ENCODE results near the gene PIN4. TPM values are rescaled to one million over a fixed set of nuclear protein-coding genes. Genes with fewer than 3 reads are reported as not detected.
"Not testable (repeated sequence)": the region's sequence is repeated elsewhere in the genome, so short reads cannot be mapped to it uniquely, and the experiment has no call there.

The PIN4 gene
- total RNA-seq, 2 experiments from 2014 or later, result 2.3 to 3.2 TPM

- ChIA-PET POLR2A (interaction anchor here (0.6 kb wide), 1 partner anchor 45 kb away, joined by 9 read pairs; no protein-coding TSS in a partner anchor), CTCF (no interaction called here)
- ATAC-seq (no peak), DNase-seq (no peak)
- intact Hi-C loops (cut with DNase I, micrococcal nuclease), result no loop called here
- H3K4me1 Mint-ChIP-seq, result no peaks in the 10 kb centered on the region
- no peak overlapping the region for H3K27ac Mint-ChIP-seq
- peaks cover 21% of the 10 kb centered on the region for H3K36me3 Mint-ChIP-seq (ENCODE audit: low read depth)
- H3K9me3 Mint-ChIP-seq (ENCODE audit: low read depth), result no peaks in the 10 kb centered on the region
- H3K4me3 Mint-ChIP-seq, result no peak overlapping the region
- no peaks in the 10 kb centered on the region for H3K27me3 Mint-ChIP-seq
These were observed 21.3 kb downstream of the PIN4 start for GRCh38 chrX:72202792-72203401.

- H3K9me3 Mint-ChIP-seq (ENCODE audit: low read depth), result no peaks in the 10 kb centered on the region
- H3K4me3 Mint-ChIP-seq, result no peak overlapping the region
- ATAC-seq (peak; percentile 44), DNase-seq (no peak)
- H3K27ac Mint-ChIP-seq, result no peak overlapping the region
- ChIA-PET CTCF (no interaction called here), POLR2A (no interaction called here)
- H3K4me1 Mint-ChIP-seq, result no peaks in the 10 kb centered on the region
- peaks cover 25% of the 10 kb centered on the region for H3K36me3 Mint-ChIP-seq (ENCODE audit: low read depth)
- intact Hi-C loops (cut with DNase I, micrococcal nuclease), result no loop called here
- no peaks in the 10 kb centered on the region for H3K27me3 Mint-ChIP-seq
These were observed 21.9 kb downstream of the PIN4 start for GRCh38 chrX:72203421-72203820.

GRCh38 chrX:72205706-72206105, 24.1 kb downstream of the PIN4 start:
- intact Hi-C loops (cut with DNase I, micrococcal nuclease), result no loop called here
- no peak for DNase-seq
- H3K27ac Mint-ChIP-seq, result no peak overlapping the region
- H3K9me3 Mint-ChIP-seq (ENCODE audit: low read depth), result no peaks in the 10 kb centered on the region
- H3K4me1 Mint-ChIP-seq, result no peaks in the 10 kb centered on the region
- POLR2A ChIA-PET, result no interaction called here
- no peak overlapping the region for H3K4me3 Mint-ChIP-seq
- no peaks in the 10 kb centered on the region for H3K27me3 Mint-ChIP-seq
- peaks cover 25% of the 10 kb centered on the region for H3K36me3 Mint-ChIP-seq (ENCODE audit: low read depth)
- CTCF ChIA-PET, result no interaction called here
- ATAC-seq, result no peak

DNA sequence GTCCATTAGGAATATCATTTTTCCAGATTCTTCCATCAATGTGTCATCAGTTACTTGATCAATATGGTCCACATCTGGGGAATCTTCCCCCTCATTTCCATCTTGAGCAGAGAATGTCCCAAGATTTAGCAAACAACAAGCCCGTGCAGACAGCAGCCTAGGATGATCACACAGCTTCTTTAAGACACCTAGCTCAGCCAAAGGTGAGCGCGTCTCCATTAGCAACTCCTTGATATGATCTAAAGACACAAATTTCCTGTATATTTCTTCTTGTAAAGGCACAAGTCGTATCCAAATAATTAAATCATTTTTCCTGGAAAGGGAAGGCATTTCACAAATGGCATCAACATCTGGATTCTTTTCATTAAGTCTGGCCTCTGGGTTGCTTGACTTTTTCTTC, 25.8 kb downstream of the PIN4 start:
- ChIA-PET POLR2A (no interaction called here), CTCF (no interaction called here)
- ATAC-seq (no peak), DNase-seq (no peak)
- intact Hi-C loops (cut with DNase I, micrococcal nuclease), result no loop called here
- peaks cover 25% of the 10 kb centered on the region for H3K36me3 Mint-ChIP-seq (ENCODE audit: low read depth)
- no peaks in the 10 kb centered on the region for H3K4me1 Mint-ChIP-seq
- no peaks in the 10 kb centered on the region for H3K9me3 Mint-ChIP-seq (ENCODE audit: low read depth)
- H3K4me3 Mint-ChIP-seq, result no peak overlapping the region
- H3K27me3 Mint-ChIP-seq, result no peaks in the 10 kb centered on the region
- H3K27ac Mint-ChIP-seq, result no peak overlapping the region

GRCh38 chrX:72208126-72208800, 26.7 kb downstream of the PIN4 start:
- CTCF ChIA-PET, result interaction anchor here (0.5 to 0.6 kb wide), 2 partner anchors 82 to 1622 kb away, joined by 4 to 5 read pairs; no protein-coding TSS in a partner anchor
- DNase-seq (no peak), ATAC-seq (no peak)
- intact Hi-C loops (cut with DNase I, micrococcal nuclease), result no loop called here
- Mint-ChIP-seq H3K27me3 (no peaks in the 10 kb centered on the region), H3K4me3 (no peak overlapping the region), H3K9me3 (ENCODE audit: low read depth) (no peaks in the 10 kb centered on the region), H3K4me1 (no peaks in the 10 kb centered on the region), H3K27ac (no peak overlapping the region), H3K36me3 (ENCODE audit: low read depth) (peaks cover 25% of the 10 kb centered on the region)
- POLR2A ChIA-PET, result no interaction called here

DNA sequence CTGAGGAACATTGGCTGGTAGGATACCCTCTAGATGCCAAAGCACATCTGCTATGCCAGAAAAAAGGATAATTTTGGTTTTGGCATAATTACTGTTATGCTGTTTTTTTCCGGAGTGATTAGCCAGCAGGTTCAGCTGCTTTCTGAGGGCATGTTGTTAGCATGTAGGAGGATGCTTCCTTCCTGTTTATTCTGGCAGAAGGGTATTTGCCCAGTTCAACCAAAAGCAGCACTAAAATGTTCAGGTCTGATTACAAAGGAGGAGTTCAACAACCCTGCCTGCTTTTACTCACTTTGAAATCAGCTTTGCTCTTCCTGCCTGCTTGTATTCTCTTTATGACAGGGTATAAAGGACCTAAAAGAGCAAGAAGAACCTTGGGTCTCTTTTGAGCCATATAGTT, 35.4 kb downstream of the PIN4 start:
- no peak for ATAC-seq

DNA sequence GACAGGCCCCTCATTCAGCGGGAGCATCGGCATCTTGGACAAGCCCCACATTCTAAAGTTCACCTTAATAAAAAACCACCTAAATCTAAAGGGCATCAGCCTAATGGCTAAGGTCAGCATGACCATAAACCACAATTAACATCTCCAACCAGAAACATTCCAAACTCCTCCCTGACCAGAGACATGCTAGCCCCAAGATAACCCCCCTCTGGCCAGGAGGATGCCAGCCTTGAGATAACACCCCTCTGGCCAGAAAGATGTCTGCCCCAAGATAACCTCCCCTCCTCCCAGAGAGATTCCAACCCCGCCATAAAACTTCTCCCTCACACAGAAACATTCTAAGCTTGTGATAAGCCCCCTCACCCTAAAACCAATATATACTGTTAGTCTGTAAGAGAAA, 38.8 kb downstream of the PIN4 start:
- H3K27ac Mint-ChIP-seq; H3K4me3 Mint-ChIP-seq; H3K36me3 Mint-ChIP-seq (ENCODE audit: low read depth); POLR2A ChIA-PET; intact Hi-C loops (cut with DNase I, micrococcal nuclease); ATAC-seq; H3K9me3 Mint-ChIP-seq (ENCODE audit: low read depth); CTCF ChIA-PET; H3K27me3 Mint-ChIP-seq; DNase-seq; H3K4me1 Mint-ChIP-seq: not testable (repeated sequence)

More for the DNA sequence above, 35.4 kb downstream of the PIN4 start:
- H3K27ac Mint-ChIP-seq, result no peak overlapping the region
- H3K4me1 Mint-ChIP-seq, result no peaks in the 10 kb centered on the region
- no peak for DNase-seq
- ChIA-PET POLR2A (no interaction called here), CTCF (interaction anchor here (0.6 kb wide), 1 partner anchor 91 kb away, joined by 3 read pairs; no protein-coding TSS in a partner anchor)
- no peaks in the 10 kb centered on the region for H3K9me3 Mint-ChIP-seq (ENCODE audit: low read depth)
- peaks cover 7% of the 10 kb centered on the region for H3K36me3 Mint-ChIP-seq (ENCODE audit: low read depth)
- intact Hi-C loops (cut with DNase I, micrococcal nuclease), result no loop called here
- H3K27me3 Mint-ChIP-seq, result no peaks in the 10 kb centered on the region
- H3K4me3 Mint-ChIP-seq, result no peak overlapping the region

- CTCF ChIA-PET, result no interaction called here
- ATAC-seq (no peak), DNase-seq (no peak)
- Mint-ChIP-seq H3K27ac (no peak overlapping the region), H3K9me3 (ENCODE audit: low read depth) (no peaks in the 10 kb centered on the region), H3K4me3 (no peak overlapping the region), H3K4me1 (no peaks in the 10 kb centered on the region), H3K36me3 (ENCODE audit: low read depth) (peaks cover 6% of the 10 kb centered on the region), H3K27me3 (no peaks in the 10 kb centered on the region)
- POLR2A ChIA-PET, result no interaction called here
- intact Hi-C loops (cut with DNase I, micrococcal nuclease), result no loop called here
These were observed 48.7 kb downstream of the PIN4 start for GRCh38 chrX:72230290-72230689.

DNA sequence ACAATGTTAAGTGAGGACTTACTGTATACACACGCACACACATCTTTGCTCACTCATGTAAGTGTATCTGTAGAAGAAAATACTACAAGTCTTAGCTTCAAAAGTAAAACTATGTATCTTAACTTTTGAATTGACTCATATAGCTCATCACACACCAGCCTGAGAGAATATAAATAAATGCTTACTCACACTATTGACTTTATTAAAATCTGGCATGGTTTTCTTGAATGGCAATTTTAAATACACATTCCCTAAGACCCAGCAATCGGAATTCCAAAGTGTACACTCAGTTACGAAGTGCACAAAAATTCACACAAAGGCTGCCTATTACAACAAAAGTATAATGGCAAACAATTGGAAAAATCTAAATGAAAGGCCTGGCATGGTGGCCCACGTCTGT, 55.3 kb downstream of the PIN4 start:
- ChIA-PET CTCF (interaction anchor here (1.6 kb wide), 1 partner anchor 8 kb away, joined by 3 read pairs; no protein-coding TSS in a partner anchor), POLR2A (no interaction called here)
- DNase-seq (no peak), ATAC-seq (no peak)
- no peak overlapping the region for H3K4me3 Mint-ChIP-seq
- H3K27me3 Mint-ChIP-seq, result no peaks in the 10 kb centered on the region
- no peak overlapping the region for H3K27ac Mint-ChIP-seq
- H3K9me3 Mint-ChIP-seq (ENCODE audit: low read depth), result no peaks in the 10 kb centered on the region
- H3K36me3 Mint-ChIP-seq (ENCODE audit: low read depth), result peaks cover 6% of the 10 kb centered on the region
- peaks cover 10% of the 10 kb centered on the region for H3K4me1 Mint-ChIP-seq
- intact Hi-C loops (cut with DNase I, micrococcal nuclease), result loop anchor here in 1 of 2 experiments (5.0 kb wide), 2 partner anchors 40 to 55 kb away; partner anchors contain the start of genes PIN4 and RPS4X

GRCh38 chrX:72238183-72238582, 56.6 kb downstream of the PIN4 start:
- Mint-ChIP-seq H3K4me1 (peaks cover 10% of the 10 kb centered on the region), H3K9me3 (ENCODE audit: low read depth) (no peaks in the 10 kb centered on the region), H3K27ac (peak overlapping the region; percentile 55), H3K27me3 (no peaks in the 10 kb centered on the region), H3K4me3 (peak overlapping the region; percentile 80), H3K36me3 (ENCODE audit: low read depth) (peaks cover 6% of the 10 kb centered on the region)
- ATAC-seq, result no peak
- no peak for DNase-seq
- ChIA-PET POLR2A (interaction anchor here (1.2 kb wide), 1 partner anchor 39 kb away, joined by 10 read pairs; the partner anchor contains the start of gene RPS4X), CTCF (interaction anchor here (0.9 to 1.3 kb wide), 5 partner anchors 10 to 335 kb away, joined by 3 to 11 read pairs (median 3); partner anchors contain the start of genes PIN4 and RPS4X)
- intact Hi-C loops (cut with DNase I, micrococcal nuclease), result loop anchor here in 1 of 2 experiments (5.0 kb wide), 2 partner anchors 39 to 56 kb away; partner anchors contain the start of genes PIN4 and RPS4X

DNA sequence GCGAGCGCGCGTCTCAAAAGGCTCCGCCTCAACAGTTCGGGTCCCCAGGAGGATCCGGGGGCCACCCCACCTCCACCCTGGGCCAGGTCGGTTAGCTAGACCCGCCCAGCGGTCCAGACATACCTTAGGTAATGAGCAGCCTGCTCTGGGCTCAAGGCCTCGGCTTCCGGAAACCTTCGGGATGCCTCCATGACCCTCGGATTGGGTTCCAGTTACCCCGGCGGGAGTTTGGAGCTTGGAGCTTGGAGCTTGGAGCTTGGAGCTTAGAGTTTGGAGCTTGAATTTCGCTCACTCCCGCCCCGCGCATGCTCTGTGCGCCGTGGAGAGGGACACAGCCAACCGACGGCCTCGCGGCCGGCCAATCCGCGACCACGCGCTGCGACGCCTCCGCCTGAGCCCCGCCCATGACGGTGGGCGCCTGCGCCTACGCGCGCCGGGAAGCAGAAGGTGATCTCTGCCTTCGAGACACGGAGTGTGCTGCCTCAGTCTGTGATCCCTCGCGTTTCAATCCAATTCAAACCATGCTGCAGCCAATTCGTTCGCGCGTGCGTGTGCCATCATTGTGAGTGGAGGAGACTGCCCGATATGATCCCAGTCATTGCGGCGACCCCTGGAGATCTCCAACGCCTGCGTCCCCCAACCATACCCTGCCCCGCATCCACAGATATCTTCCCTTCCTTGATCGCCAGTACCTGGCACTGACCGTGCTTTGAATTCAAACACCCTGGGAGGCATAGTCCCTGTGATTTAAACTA, 57.3 kb downstream of the PIN4 start, which contains the start of gene ERCC6L:
ERCC6L (minus strand) TSS at position 307 of the 755 bp plus-strand sequence; CDS start at position 191, 116 bp downstream.
- Mint-ChIP-seq H3K9me3 (ENCODE audit: low read depth) (no peaks in the 10 kb centered on the region), H3K36me3 (ENCODE audit: low read depth) (peaks cover 6% of the 10 kb centered on the region), H3K4me3 (peak within 1 kb of the TSS; percentile 80), H3K4me1 (peaks cover 15% of the 10 kb centered on the region), H3K27ac (peak within 1 kb of the TSS; percentile 83), H3K27me3 (no peaks in the 10 kb centered on the region)
- ATAC-seq, result peak; percentile 97
- ChIA-PET CTCF (interaction anchor here (0.9 to 1.3 kb wide), 5 partner anchors 9 to 334 kb away, joined by 3 to 11 read pairs (median 3); partner anchors contain the start of genes PIN4 and RPS4X), POLR2A (interaction anchor here (1.2 kb wide), 1 partner anchor 38 kb away, joined by 10 read pairs; the partner anchor contains the start of gene RPS4X)
- intact Hi-C loops (cut with DNase I, micrococcal nuclease), result loop anchor here (1.0 to 5.0 kb wide), 3 partner anchors 38 to 58 kb away; partner anchors contain the start of genes PIN4 (in 2 of the 2) and RPS4X (in 1 of the 2)
- DNase-seq, result peak; percentile 91

Measured in activated CD4-positive, alpha-beta T cell treated with anti-CD3 and anti-CD28 coated beads for 36 hours (primary cell).